GM19438 (cell line): ENCODE results near the gene SRPRA.
A peak's percentile ranks its signal among the peaks of the same experiment; 100 is the strongest.
"Not testable (repeated sequence)": the region's sequence is repeated elsewhere in the genome, so short reads cannot be mapped to it uniquely, and the experiment has no call there.

Source experiments
- ATAC-seq: cut with Tn5 transposase; IDR thresholded peaks from one replicate; pipeline ENCODE4 v1.9.1; 2021; ENCODE audit warnings: low read depth; ENCODE audit not compliant: unreplicated experiment

The SRPRA gene, protein sequence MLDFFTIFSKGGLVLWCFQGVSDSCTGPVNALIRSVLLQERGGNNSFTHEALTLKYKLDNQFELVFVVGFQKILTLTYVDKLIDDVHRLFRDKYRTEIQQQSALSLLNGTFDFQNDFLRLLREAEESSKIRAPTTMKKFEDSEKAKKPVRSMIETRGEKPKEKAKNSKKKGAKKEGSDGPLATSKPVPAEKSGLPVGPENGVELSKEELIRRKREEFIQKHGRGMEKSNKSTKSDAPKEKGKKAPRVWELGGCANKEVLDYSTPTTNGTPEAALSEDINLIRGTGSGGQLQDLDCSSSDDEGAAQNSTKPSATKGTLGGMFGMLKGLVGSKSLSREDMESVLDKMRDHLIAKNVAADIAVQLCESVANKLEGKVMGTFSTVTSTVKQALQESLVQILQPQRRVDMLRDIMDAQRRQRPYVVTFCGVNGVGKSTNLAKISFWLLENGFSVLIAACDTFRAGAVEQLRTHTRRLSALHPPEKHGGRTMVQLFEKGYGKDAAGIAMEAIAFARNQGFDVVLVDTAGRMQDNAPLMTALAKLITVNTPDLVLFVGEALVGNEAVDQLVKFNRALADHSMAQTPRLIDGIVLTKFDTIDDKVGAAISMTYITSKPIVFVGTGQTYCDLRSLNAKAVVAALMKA

GRCh38 chr11:126268708-126269579, at the start of gene SRPRA, which contains the start of gene FOXRED1:
TSS of gene SRPRA (minus strand) at chr11:126268895. CDS start at chr11:126268804, 91 bp downstream.
TSS of gene FOXRED1 (plus strand) at chr11:126269154. CDS start at chr11:126269207, 53 bp downstream.
- ATAC-seq, result peak; percentile 99

DNA sequence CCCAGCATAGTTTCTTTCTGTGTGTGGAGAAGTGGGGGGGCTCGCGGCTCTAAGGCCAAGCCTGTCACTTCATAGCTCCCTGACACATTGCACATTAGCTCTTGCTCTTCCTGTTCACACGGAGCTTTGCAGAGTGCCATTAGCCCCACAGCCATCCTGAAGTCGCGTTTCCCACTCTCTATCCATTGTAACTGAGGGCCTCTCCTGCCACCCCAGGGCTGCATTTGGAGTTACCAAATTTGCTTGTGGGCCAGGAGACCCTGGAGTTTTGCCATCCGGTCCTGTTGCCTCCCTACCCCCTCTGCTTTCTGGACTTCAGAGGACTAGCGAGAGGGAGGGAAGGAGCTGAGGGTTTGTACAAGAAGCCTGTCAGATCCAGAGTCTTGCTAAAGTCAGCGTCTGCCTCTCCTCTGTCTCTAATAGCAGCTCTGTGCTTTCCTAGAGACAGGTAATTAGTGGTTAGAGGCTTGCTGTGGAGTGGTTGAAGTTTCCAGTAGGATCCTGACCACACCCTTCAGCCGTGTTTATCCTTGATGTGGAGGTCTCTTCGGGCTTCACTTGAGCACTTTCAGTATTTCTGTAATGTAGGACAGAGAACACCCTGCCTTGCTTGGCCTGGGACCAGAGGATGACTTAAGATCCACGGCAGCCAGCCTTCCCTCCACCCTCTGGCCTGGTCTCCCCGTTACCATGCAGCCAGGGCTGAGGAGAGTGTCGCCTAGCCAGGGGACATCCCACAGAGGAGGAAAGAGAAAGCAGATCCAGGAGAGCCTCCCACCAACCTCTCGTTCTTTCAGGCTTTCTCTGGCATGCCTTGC, 49.3 kb upstream of the SRPRA start:
- peak; percentile 19 for ATAC-seq

- no peak for ATAC-seq
Measured at GRCh38 chr11:126317432-126317755, 48.7 kb upstream of the SRPRA start.

- ATAC-seq, result no peak
Measured at GRCh38 chr11:126313826-126314225, 45.1 kb upstream of the SRPRA start.

GRCh38 chr11:126312961-126313360, 44.3 kb upstream of the SRPRA start:
- no peak for ATAC-seq

GRCh38 chr11:126311401-126312291, 43.0 kb upstream of the SRPRA start:
- peak; percentile 72 for ATAC-seq

- no peak for ATAC-seq
Measured at GRCh38 chr11:126310992-126311310, 42.3 kb upstream of the SRPRA start.

DNA sequence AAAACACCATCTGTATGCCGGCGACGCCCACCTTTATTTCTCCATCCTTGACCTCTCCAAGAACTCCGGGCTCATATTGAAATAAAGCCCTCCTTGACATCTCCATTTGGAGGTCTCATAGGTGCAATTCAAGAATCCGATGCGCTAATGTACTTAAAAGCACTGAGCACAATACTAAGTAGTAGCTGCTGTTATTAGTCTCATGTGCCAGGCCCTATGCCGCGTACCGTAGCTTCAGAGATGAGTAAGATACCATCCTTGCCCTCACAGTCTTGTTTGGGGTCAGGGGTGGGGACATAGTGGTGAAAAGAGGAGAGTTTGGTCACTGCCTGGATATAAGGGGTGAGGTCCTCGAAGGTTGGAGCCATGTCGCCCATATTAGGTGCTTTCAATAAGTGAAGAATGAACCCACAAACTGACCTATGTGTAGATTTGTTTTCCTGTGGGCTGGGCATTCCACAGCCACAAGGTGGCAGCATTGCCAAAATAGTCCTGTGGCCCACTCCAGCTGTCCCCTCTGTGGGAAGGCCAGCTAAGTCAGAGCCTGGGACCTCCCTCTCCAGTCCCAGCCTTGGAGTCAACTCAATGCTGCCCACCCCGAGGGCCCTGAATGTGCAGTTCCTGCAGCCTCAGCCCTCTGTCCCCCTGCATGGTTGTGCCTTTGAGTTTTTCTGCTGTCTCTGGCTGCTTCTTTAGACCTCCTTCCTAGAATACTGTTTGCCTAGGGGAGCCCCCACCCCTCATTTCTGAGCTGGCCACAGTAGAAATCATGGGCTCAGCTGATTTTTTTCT, 41.7 kb upstream of the SRPRA start:
- peak; percentile 43 for ATAC-seq

DNA sequence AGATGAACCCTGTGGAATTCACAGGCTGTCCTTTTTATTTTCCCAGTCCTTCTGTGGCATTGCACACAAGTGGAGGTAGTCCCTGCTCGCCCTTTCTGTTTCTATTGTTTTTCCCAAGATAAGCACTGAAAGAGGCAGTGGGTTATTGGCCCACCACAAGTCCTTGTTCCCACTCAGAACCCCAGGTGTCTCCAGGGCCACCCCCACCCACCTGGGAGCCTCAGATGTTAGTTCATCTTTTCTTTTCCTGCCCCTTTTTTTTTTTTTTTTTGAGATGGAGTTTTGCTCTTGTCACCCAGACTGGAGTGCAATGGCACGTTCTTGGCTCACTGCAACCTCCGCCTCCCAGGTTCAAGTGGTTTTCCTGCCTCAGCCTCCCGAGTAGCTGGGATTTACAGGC, 40.1 kb upstream of the SRPRA start:
- ATAC-seq, result not testable (repeated sequence)

DNA sequence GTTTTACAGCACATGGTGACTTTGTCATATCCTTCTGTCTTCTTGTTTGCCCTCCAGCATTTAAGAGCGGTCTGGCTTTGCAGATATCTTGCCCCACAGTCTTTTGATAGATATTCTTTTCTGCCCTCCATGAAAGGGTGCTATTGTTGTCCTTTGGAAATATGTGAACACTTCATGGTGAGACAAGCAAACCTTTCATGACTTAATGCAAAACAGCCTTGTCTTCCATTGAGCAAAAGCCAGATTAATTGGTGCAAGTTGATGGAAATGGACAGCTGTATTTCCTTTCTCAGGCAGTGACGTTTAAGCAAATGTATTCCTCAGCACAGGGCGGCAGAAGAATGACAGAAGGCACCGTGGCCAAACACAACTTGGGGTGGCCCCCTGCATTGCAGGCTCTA, 39.6 kb upstream of the SRPRA start:
- ATAC-seq, result no peak

GRCh38 chr11:126307706-126308105, 39.0 kb upstream of the SRPRA start:
- no peak for ATAC-seq

GRCh38 chr11:126305699-126306098, 37.0 kb upstream of the SRPRA start:
- ATAC-seq, result no peak

DNA sequence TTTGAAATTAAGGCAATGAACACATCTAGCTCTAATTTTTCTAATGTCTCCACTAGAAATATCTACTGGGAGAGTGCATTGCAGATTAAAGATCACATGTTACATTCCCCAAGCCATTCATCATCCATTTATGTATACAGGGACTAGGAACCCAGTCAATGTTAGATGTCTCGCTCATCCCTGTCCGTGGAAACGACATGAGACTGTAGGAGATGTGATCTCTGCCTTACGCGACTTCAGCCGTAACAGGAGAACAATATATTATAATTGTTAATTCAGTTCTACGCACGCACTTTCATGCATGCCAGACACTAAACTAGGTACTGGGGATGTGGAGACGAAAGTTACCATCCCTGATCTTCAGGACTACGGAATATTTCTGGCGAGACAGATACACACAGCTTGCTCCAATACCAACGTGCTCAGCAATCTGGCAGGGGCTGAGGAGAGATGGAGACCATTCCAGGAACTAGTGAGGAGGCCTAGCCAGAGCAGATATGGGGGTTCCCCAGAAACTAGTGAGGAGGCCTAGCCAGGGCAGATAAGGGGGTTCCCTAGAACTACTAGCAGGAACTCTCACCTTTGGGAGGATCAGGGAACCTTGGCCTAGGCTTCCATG, 35.9 kb upstream of the SRPRA start:
- peak; percentile 3 for ATAC-seq

DNA sequence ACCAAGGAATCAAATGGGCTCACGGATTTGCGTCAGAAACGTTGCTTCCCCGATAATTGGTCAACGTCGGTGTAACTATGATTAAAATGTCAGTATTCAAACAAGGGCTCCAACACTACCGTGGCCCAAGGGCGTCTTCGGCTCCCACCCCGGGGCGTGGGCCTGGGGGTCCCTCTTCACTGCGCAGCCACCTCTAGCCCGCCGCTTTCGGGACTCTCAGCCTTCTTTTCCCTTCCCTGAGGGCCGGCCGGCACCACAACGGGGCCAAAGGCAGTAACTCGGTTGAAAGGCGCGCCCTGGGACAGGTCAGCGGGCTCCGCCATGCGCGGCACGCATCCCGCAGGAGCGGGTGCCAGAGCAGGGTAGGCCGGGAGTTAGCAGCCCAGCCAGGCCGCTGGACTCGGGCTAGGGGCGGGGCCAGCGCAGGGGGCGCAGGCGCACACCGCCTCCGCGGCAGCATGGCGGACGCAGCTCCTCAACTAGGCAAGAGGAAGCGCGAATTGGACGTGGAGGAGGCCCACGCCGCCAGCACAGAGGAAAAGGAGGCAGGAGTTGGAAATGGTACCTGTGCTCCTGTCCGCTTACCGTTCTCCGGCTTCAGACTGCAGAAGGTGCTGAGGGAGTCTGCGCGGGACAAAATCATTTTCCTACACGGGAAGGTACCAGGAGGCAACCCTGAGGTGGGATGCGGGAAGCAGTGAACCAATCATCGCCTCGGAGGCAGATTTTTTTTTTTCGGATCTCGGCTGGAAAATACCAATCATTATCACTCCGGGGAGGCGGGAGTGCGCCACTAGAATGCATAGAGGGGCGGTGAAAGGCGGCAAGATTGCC, 35.1 kb upstream of the SRPRA start, which contains the start of gene DCPS:
TSS of gene DCPS (plus strand) at position 438 of the 834 bp plus-strand sequence. CDS start at position 459, 21 bp downstream.
- peak; percentile 90 for ATAC-seq

GRCh38 chr11:126297004-126297403, 28.3 kb upstream of the SRPRA start:
- ATAC-seq, result no peak

DNA sequence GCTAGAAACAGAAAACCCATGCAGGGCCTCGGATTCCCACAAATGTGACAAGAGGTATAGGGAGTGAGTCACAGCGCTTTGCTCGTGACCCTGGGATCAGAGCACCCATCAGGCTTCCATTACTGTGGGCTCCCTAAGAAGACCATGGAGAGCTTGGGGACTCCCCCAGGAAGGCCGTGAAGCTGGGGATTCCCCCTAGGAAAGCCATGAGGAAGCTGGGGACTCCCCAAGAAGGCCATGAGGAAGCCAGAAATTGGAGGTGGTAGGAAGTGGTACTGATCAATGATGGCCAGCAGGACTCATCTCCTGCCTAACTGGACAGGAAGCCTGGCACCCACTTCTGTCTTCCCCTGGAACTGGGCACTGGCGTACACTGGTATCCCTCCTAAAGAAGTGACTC, 25.0 kb upstream of the SRPRA start:
- no peak for ATAC-seq

GRCh38 chr11:126290887-126291286, 22.2 kb upstream of the SRPRA start:
- ATAC-seq, result no peak
